ENCODE measurements around the gene ERRFI1.

The ERRFI1 gene

GRCh38 chr1:8003438-8004112, 22.5 kb downstream of the ERRFI1 start:
- no peak for DNase-seq

- no peak for DNase-seq
Measured at GRCh38 chr1:8002921-8003320, 23.2 kb downstream of the ERRFI1 start.

- no peak for DNase-seq
Measured at GRCh38 chr1:8002329-8002910, 23.7 kb downstream of the ERRFI1 start.

- DNase-seq = no peak
Measured at GRCh38 chr1:7995437-7995836, 30.7 kb downstream of the ERRFI1 start.

GRCh38 chr1:7994827-7995226, 31.3 kb downstream of the ERRFI1 start:
- DNase-seq = no peak

- no peak for DNase-seq
Measured at GRCh38 chr1:7993593-7994479, 32.3 kb downstream of the ERRFI1 start.

GRCh38 chr1:7992885-7993284, 33.2 kb downstream of the ERRFI1 start:
- DNase-seq = no peak

- DNase-seq = no peak
Measured at GRCh38 chr1:7991504-7992440, 34.3 kb downstream of the ERRFI1 start.

- DNase-seq = no peak
Measured at GRCh38 chr1:7989762-7990428, 36.2 kb downstream of the ERRFI1 start.

GRCh38 chr1:7988576-7988975, 37.5 kb downstream of the ERRFI1 start:
- no peak for DNase-seq

- no peak for DNase-seq
Measured at GRCh38 chr1:7987528-7987927, 38.6 kb downstream of the ERRFI1 start.

- DNase-seq = no peak
Measured at GRCh38 chr1:7985851-7986612, 40.1 kb downstream of the ERRFI1 start.

- DNase-seq = no peak
Measured at GRCh38 chr1:7984811-7985210, 41.3 kb downstream of the ERRFI1 start.

GRCh38 chr1:7983086-7983778, 42.9 kb downstream of the ERRFI1 start:
- DNase-seq = no peak

- DNase-seq = no peak
Measured at GRCh38 chr1:7980984-7981383, 45.1 kb downstream of the ERRFI1 start.

- peak; percentile 21 to 39 for DNase-seq
Measured at GRCh38 chr1:7975212-7975865, 50.8 kb downstream of the ERRFI1 start.

GRCh38 chr1:7973086-7973485, 53.0 kb downstream of the ERRFI1 start:
- no peak for DNase-seq

- no peak for DNase-seq
Measured at GRCh38 chr1:7972285-7972684, 53.8 kb downstream of the ERRFI1 start.

- DNase-seq = no peak
Measured at GRCh38 chr1:7971024-7971423, 55.1 kb downstream of the ERRFI1 start.

- DNase-seq = no peak
Measured at GRCh38 chr1:7970246-7970645, 55.9 kb downstream of the ERRFI1 start.
